NCI-H2227 treated with DMSO at 0.1 percent for 48 hours (cell line): Measurements from ENCODE around the gene NUP98.

Experiments used
- DNase-seq: peaks from one replicate; lab custom pipeline; 2025; lab: John Stamatoyannopoulos, UW

Gene NUP98

DNA sequence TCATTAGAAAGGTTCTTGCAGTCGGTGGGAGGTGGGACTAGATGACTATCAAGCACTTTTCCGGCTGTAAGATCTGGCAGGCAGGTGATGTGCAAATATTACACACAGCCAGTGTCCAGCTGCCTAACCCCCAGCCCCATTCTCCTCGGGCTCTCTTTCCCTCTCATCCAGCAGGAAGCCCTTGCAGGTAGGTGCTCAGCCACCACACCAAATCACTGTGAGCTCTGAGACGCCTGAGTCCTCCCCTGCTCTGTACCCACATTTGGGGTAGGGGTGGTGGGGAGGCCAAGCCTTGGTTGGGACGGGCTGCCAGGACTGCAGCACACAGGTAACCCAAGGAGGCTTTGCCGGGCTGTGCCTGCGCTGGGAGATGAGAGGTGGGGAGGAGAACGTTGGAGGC, 156.2 kb downstream of the NUP98 start:
- DNase-seq, result no peak

DNA sequence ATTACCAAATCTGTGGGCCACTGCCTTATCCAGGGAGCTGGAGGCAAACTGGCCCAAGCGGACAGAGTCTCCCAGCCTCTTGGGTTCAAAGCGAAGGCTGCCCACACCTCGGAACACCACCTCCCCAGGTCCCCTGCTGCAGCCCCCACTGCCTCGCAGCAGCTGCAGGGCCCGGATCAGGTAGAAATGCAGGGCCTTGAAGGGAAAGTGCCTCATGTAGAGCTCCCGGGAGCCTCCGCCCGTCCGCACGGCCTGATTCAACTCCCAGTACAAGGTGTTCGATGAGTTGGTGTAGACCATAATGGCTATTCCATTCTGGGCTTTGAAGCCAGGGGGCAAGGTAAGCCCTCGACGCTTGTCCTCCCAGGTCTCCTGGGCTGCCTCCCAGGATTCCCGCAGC, 157.5 kb downstream of the NUP98 start:
- no peak for DNase-seq

DNA sequence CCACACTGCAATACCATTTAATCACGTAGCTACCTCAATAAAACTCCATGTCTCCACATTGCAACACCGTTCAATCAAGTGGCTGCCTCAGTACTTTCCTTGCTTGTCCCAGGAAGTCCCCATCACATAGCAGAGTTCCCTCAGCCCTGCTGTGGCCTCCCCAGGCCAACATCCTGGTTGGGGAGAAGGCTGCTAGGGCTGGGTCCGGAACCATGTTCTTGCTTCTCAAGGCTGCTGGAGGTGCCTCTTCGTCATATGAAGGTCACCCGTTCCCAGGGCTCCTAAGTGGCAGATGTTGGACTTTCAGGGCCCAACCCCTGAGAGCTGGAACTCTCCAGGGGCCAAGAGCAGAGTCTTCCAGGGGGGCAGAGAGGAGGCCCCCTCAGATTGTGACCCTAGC, 158.8 kb downstream of the NUP98 start:
- DNase-seq, result no peak

DNA sequence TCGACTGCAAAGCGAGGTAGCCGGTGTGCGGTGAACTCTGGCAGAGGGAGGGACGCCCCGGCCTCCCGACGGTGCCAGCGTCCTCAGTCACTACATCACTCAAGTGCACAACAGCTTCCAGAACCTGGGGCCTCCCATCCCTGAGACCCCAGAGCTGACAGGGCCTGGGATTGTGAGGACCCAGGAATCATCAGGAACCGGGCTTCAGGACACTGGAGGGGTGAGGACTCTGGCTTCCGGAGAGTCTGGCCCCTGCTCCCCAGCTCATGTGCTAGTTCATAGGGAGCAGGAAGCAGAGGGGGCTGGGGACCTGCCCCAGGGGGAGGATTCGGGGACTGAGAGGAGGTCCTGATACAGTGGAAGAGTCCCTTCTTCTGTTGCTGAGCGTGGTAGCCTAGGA, 160.2 kb downstream of the NUP98 start:
- DNase-seq, result no peak

DNA sequence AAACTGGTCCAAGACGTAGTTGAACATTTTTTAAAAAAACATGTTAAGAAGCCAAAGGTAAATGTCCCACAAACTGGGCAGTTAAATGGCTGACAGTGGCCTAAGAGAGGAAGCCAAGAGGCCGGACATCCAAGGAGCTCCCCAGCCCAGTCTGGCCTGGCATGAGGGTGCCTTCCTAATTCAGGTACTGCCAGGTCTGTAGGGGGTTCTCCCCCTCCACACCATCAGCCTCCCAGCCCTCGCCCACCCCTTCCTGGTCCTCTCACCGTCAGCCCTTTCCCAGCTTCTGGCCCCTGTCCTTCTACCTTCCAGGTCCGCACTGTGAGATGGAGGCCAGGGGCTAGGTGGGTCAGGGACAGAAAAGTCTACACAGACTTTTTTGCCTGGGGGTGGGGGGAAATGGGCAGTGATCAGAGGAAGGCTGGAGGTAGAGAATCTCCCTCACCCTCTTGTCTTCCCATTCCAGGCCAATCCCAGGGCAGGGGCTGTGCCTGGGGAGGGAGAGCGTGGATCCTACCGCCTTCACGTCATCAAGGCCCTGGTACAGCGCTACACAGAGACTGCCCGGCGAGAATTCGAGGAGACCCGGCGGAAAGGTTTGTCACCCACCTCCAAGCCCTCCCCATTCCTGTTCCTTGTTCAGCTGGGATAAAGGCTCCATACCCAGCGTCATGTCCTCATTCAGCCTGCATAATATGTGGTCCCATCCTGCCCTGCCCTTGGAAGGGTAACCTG, 161.5 kb downstream of the NUP98 start:
- DNase-seq, result no peak

DNA sequence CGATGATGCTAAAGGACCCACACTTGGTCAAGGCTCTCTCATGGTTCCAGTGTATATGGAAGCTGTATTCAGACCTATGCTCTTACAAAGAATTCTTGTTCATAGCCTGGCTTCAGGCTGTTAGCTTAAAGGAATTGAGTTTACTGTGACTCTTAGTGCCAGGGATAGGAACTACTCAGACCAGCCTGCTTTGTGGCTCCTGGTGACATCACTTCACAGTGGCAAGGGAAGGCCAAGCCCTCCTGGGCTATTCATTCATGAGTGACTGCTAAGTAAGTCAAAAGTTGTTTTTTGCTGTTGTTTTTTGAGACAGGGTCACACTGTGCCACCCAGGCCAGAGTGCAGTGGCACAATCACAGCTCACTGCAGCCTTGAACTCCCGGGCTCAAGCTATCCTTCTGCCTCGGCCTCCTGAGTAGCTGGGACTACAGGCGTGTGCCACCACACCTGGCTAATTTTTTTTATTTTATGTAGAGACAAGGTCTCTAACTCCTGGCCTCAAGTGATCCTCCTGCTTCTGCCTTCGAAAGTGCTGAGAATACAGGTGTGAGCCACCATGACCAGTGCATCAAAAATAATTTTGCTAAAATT, 165.2 kb downstream of the NUP98 start:
- no peak for DNase-seq

DNA sequence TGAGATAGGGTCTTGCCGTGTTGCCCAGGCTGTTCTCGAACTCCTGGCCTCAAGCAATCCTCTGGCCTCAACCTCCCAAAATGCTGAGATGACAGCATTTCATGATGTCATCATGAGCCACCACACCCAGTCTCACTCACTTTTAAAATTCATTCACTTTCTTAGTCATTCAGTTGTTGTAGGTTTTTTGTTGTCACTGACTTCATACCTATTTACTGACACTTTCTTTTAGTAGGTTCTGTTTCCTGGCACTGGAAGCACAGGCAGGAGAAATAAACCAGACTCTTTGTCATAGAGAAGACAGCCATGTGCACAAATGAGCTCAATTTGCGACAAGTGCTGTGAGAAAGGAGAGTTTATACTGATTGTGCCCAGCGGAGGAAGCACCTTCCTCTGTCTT, 166.0 kb downstream of the NUP98 start:
- DNase-seq, result no peak

DNA sequence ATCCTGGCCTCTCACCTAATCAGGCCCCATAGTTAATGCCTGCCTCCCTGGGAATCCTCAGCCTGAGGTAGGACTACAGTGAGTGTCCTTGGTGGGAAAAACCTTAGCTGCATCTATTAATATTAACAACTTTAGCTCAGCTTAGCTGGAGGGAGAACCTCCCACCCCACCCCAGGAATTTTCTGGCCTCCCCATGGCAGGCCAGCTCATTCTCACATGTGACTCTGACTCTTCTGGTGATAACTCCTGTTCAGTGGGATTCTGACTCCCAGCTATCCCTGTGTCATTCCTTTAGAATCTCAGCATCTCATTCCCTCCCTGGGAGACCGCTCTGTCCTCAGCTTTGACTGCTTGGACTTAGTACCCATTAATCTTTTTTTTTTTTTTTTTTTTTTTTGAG, 170.1 kb downstream of the NUP98 start:
- no peak for DNase-seq

DNA sequence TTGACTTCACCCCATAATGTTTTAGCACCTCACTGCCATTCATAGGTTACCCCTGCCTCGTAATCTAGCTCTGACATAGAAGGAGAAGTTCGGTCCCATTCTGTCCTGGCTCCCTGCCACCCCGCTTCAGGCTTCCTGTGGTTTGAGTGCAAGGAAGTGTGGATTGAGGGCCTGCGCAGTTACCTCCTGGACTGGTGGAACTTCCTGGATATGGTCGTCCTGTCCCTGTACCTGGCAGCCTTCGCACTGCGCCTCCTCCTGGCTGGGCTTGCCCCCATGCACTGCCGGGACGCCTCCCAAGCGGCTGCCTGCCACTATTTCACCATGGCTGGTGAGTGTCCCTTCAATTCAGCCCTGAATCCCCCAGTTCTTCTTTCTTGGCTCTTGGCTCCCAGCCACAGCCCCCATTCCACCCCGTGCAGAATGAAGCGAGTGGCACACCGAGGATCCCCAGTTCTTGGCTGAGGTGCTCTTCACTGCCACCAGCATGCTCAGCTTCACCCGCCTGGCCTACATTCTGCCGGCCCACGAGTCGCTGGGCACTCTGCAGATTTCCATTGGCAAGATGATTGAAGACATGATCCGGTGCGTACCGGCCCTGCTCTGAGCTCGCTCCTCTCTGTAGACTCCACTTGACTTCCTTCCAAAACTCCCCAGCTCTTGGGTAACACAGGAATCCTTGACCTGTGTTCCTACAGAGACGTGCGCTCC, 170.9 kb downstream of the NUP98 start:
- DNase-seq, result no peak
